A549 (cell line): ENCODE results near the gene ZSWIM7. TPM values are rescaled to one million over a fixed set of nuclear protein-coding genes. Genes with fewer than 3 reads are reported as not detected.

Source experiments
- ATAC-seq, 2 experiments: fragments of 200-7000 bp in 1 of 2; fragments of >200 bp in 1 of 2; cut with Nextera tagmentation in 1 of 2; cut with Tn5 transposase in 1 of 2; 3 replicates each; pipeline versions ENCODE4 v1.8.0 to v1.9.1; 2018 to 2020; ENCODE audit warnings: mild to moderate bottlenecking in 1 of 2, moderate library complexity in 1 of 2
- CTCF ChIA-PET: fragments of 300-600 bp; sonication (Branson Sonifier 250); formaldehyde crosslinking; extraction: SDS; loops from one replicate; lab custom pipeline; 2021; ENCODE audit warnings: antibody characterized with exemption, inconsistent platforms; lab: Yijun Ruan, JAX
- POLR2A ChIA-PET: fragments of 350-600 bp; formaldehyde crosslinking; extraction: SDS; loops from one replicate; lab custom pipeline; 2021; ENCODE audit warnings: antibody characterized with exemption, inconsistent platforms; lab: Yijun Ruan, JAX
- DNase-seq, 2 experiments: peaks; one replicate each; pipeline versions ENCODE4 v3.0.0 to v3.0.0-alpha.2; 2011 to 2016; ENCODE audit warnings: low read depth in 1 of 2, low spot score in 1 of 2
- FAIRE-seq: peaks from 2 replicates; lab custom pipeline; 2011; peaks lifted over from hg19 to GRCh38; lab: Jason Lieb, UNC
- H3K27ac ChIP-seq, 2 experiments: fragments of >200 bp; sonication (Bioruptor Twin); formaldehyde crosslinking; 3 replicates each; pipeline ENCODE4 v1.5.1; 2016 to 2017
- H3K4me1 ChIP-seq: fragments of >200 bp; sonication (Bioruptor Twin); formaldehyde crosslinking; 3 replicates; pipeline ENCODE4 v1.6.1; 2016
- H3K4me2 ChIP-seq: fragments of >200 bp; sonication (Bioruptor Twin); formaldehyde crosslinking; 3 replicates; pipeline ENCODE4 v1.6.1; 2016
- H3K4me3 ChIP-seq: fragments of >200 bp; sonication (Bioruptor Twin); formaldehyde crosslinking; 3 replicates; pipeline ENCODE4 v1.5.1; 2016
- H3K9me3 ChIP-seq: fragments of >200 bp; sonication (Bioruptor Twin); formaldehyde crosslinking; 3 replicates; pipeline ENCODE4 v1.6.1; 2016
- CBX2 ChIP-seq: fragments of 200-600 bp; sonication (generic); IDR thresholded peaks from 2 replicates; pipeline ENCODE4 v1.6.1; 2016; ENCODE audit warnings: low read depth, mild to moderate bottlenecking, borderline replicate concordance
- CBX8 ChIP-seq: fragments of 200-600 bp; sonication (generic); IDR thresholded peaks from 2 replicates; pipeline ENCODE4 v1.6.1; 2016
- CEBPB ChIP-seq, 2 experiments: fragments of >200 bp in 1 of 2; sonication (Bioruptor Twin) in 1 of 2; formaldehyde crosslinking in 1 of 2; IDR thresholded peaks; 2 replicates each; pipeline ENCODE4 v1.6.1; 2012 to 2016
- CTCF ChIP-seq: fragments of >200 bp; sonication (Bioruptor Twin); formaldehyde crosslinking; IDR thresholded peaks from 3 replicates; pipeline ENCODE4 v1.5.1; 2016
- EHF ChIP-seq: fragments of 250-450 bp; sonication (Bioruptor Pico); IDR thresholded peaks from 2 replicates; pipeline ENCODE4 v1.5.0; 2020; ENCODE audit warnings: mild to moderate bottlenecking
- ELK1 ChIP-seq: fragments of 150-350 bp; IDR thresholded peaks from 2 replicates; pipeline ENCODE4 v1.6.1; 2014; ENCODE audit warnings: low read depth, mild to moderate bottlenecking, low read length
- EP300 ChIP-seq, 2 experiments: fragments of >200 bp; sonication (Bioruptor Twin); formaldehyde crosslinking; IDR thresholded peaks; 2 replicates in 1 of 2; 3 replicates in 1 of 2; pipeline ENCODE4 v1.6.1; 2016 to 2017
- ESRRA ChIP-seq: fragments of 150-350 bp; IDR thresholded peaks from 2 replicates; pipeline ENCODE4 v1.6.1; 2014; ENCODE audit warnings: mild to moderate bottlenecking, low read length, borderline replicate concordance
- FOSL2 ChIP-seq, 2 experiments: fragments of 450-650 bp in 1 of 2; fragments of >200 bp in 1 of 2; sonication (Bioruptor Twin) in 1 of 2; formaldehyde crosslinking; IDR thresholded peaks; 2 replicates each; pipeline versions ENCODE4 v1.5.0 to v1.6.1; 2016 to 2020; ENCODE audit warnings: mild to moderate bottlenecking in 1 of 2, moderate library complexity in 1 of 2
- HDAC2 ChIP-seq: fragments of 200-600 bp; sonication (generic); IDR thresholded peaks from 2 replicates; pipeline ENCODE4 v1.6.1; 2016
- HEYL ChIP-seq: fragments of 250-450 bp; sonication (Bioruptor Pico); IDR thresholded peaks from 2 replicates; pipeline ENCODE4 v1.8.0; 2021; ENCODE audit warnings: mild to moderate bottlenecking, moderate library complexity
- HOXB13 ChIP-seq: fragments of 250-450 bp; sonication (Bioruptor Pico); IDR thresholded peaks from 2 replicates; pipeline ENCODE4 v1.5.0; 2020; ENCODE audit warnings: low read depth, mild to moderate bottlenecking, moderate library complexity
- HOXB5 ChIP-seq: fragments of 250-450 bp; sonication (Bioruptor Pico); IDR thresholded peaks from 2 replicates; pipeline ENCODE4 v1.5.0; 2020; ENCODE audit warnings: mild to moderate bottlenecking, moderate library complexity
- JUN ChIP-seq, 2 experiments: fragments of >200 bp; sonication (Bioruptor Twin); formaldehyde crosslinking; IDR thresholded peaks; 2 replicates in 1 of 2; 3 replicates in 1 of 2; pipeline ENCODE4 v1.6.1; 2016 to 2017
- KDM1A ChIP-seq: fragments of 200-600 bp; sonication (generic); IDR thresholded peaks from 2 replicates; pipeline ENCODE4 v1.6.1; 2016; ENCODE audit warnings: low read depth, mild to moderate bottlenecking
- KDM5A ChIP-seq: fragments of 200-600 bp; sonication (generic); IDR thresholded peaks from 2 replicates; pipeline ENCODE4 v1.6.1; 2016; ENCODE audit warnings: antibody characterized with exemption, mild to moderate bottlenecking
- MYC ChIP-seq: IDR thresholded peaks from 2 replicates; pipeline ENCODE4 v1.6.1; 2012; ENCODE audit warnings: mild to moderate bottlenecking, inconsistent platforms, low read length, improper control_type of control experiment, borderline replicate concordance
- NFE2L2 ChIP-seq: fragments of 150-350 bp; conservative IDR thresholded peaks from 2 replicates; pipeline ENCODE4 v1.6.1; 2014; ENCODE audit warnings: low read length
- NPAS2 ChIP-seq: fragments of 250-450 bp; sonication (Bioruptor Pico); IDR thresholded peaks from 2 replicates; pipeline ENCODE4 v1.8.0; 2022; ENCODE audit warnings: mild to moderate bottlenecking, moderate library complexity, borderline replicate concordance
- PBX3 ChIP-seq: IDR thresholded peaks from 2 replicates; pipeline ENCODE4 v1.6.1; 2012
- PHF8 ChIP-seq: fragments of 200-600 bp; sonication (generic); IDR thresholded peaks from 2 replicates; pipeline ENCODE4 v1.6.1; 2016; ENCODE audit warnings: low read depth, mild to moderate bottlenecking, antibody characterized with exemption, moderate library complexity, borderline replicate concordance
- POLR2A ChIP-seq: IDR thresholded peaks from 2 replicates; pipeline ENCODE4 v1.6.1; 2012; ENCODE audit warnings: mild to moderate bottlenecking, low read length
- POLR2AphosphoS2 ChIP-seq: conservative IDR thresholded peaks from 2 replicates; pipeline ENCODE4 v1.6.1; 2012; ENCODE audit warnings: low read length, improper control_type of control experiment, inconsistent platforms
- RNF2 ChIP-seq: fragments of 200-600 bp; sonication (generic); IDR thresholded peaks from 2 replicates; pipeline ENCODE4 v1.6.1; 2016; ENCODE audit warnings: low read depth, mild to moderate bottlenecking, antibody characterized with exemption, moderate library complexity, borderline replicate concordance
- SMC3 ChIP-seq: fragments of >200 bp; sonication (Bioruptor Twin); formaldehyde crosslinking; IDR thresholded peaks from 3 replicates; pipeline ENCODE4 v1.6.1; 2018; ENCODE audit warnings: inconsistent platforms
- SREBF2 ChIP-seq: fragments of 450-650 bp; IDR thresholded peaks from 2 replicates; pipeline ENCODE4 v1.6.1; 2014; ENCODE audit warnings: mild to moderate bottlenecking, moderate library complexity
- TFCP2L1 ChIP-seq: fragments of 250-450 bp; sonication (Bioruptor Pico); IDR thresholded peaks from 2 replicates; pipeline ENCODE4 v1.5.0; 2021; ENCODE audit warnings: mild to moderate bottlenecking
- USF2 ChIP-seq: fragments of 450-650 bp; IDR thresholded peaks from 2 replicates; pipeline ENCODE4 v1.6.1; 2014; ENCODE audit warnings: antibody characterized with exemption
- ZC3H11A ChIP-seq: fragments of 450-650 bp; IDR thresholded peaks from 2 replicates; pipeline ENCODE4 v1.6.1; 2014; ENCODE audit warnings: antibody characterized with exemption, mild to moderate bottlenecking
- ZNF302 ChIP-seq: fragments of 250-450 bp; sonication (Bioruptor Pico); IDR thresholded peaks from 2 replicates; pipeline ENCODE4 v1.9.0; 2021; ENCODE audit warnings: inconsistent platforms, mild to moderate bottlenecking, moderate library complexity
- ZSCAN20 ChIP-seq: fragments of 250-450 bp; sonication (Bioruptor Pico); IDR thresholded peaks from 2 replicates; pipeline ENCODE4 v1.8.0; 2022; ENCODE audit warnings: mild to moderate bottlenecking, moderate library complexity
- WGBS: methylation state at CpG from one replicate; pipeline ENCODE4 v1.1.6; 2017; ENCODE audit errors: missing lambda C conversion rate; 5-methylcytosine and 5-hydroxymethylcytosine counted together
- polyA plus RNA-seq, 4 experiments: library from polyadenylated mRNA; depleted of rRNA in 3 of 4; stranded (reverse); fragments of >200 nt; fragmentation: RNase III in 1 of 4; extraction: RNeasy Plus Mini Kit Qiagen cat#74134 plus additional on column Dnase treatment in 1 of 4; gene quantifications; 2 replicates in 3 of 4; 3 replicates in 1 of 4; pipeline ENCODE4 v1.2.3, GENCODE V29; 2011 to 2017

The ZSWIM7 gene
- polyA plus RNA-seq, 2 of the 4 experiments (the other 2 are of a cell fraction), result 60.0 to 65.5 TPM

GRCh38 chr17:15971882-15972281 is 27.6 kb downstream of the ZSWIM7 start:
- TF ChIP-seq EP300 (IDR thresholded peaks at IDR 0.05) (no peak), KDM5A (no peak), POLR2AphosphoS2 (no peak), CTCF (no peak), NPAS2 (CRISPR knock-in tag) (no peak), ELK1 (no peak), ESRRA (no peak), ZC3H11A (no peak), SREBF2 (no peak), CBX8 (no peak), PHF8 (no peak), NFE2L2 (no peak)
- no peak overlapping the region for H3K4me2 ChIP-seq
- ChIA-PET CTCF (no interaction called here), POLR2A (no interaction called here)
- no peaks in the 10 kb centered on the region for H3K9me3 ChIP-seq
- no peak overlapping the region for H3K4me3 ChIP-seq
- ATAC-seq (no peak), DNase-seq (no peak), FAIRE-seq (no peak)
- no peak overlapping the region for H3K27ac ChIP-seq
- peaks cover 6% of the 10 kb centered on the region for H3K4me1 ChIP-seq
- WGBS, result 93% methylated on average over 5 of the region's 5 CpGs

GRCh38 chr17:15971098-15971678 is 28.3 kb downstream of the ZSWIM7 start:
- H3K27ac ChIP-seq, result no peak overlapping the region
- no peak overlapping the region for H3K4me2 ChIP-seq
- H3K4me3 ChIP-seq, result no peak overlapping the region
- no peak for ATAC-seq
- H3K9me3 ChIP-seq, result no peaks in the 10 kb centered on the region
- 84% methylated on average over 5 of the region's 5 CpGs for WGBS
- CTCF ChIA-PET, result interaction anchor here (0.8 to 2.3 kb wide), 5 partner anchors 12 to 713 kb away, joined by 3 to 11 read pairs (median 5); partner anchors contain the start of gene ADORA2B
- no peak for FAIRE-seq
- H3K4me1 ChIP-seq, result peaks cover 13% of the 10 kb centered on the region
- POLR2A ChIA-PET, result interaction anchor here (1.2 kb wide), 1 partner anchor 21 kb away, joined by 3 read pairs; no protein-coding TSS in a partner anchor
- TF ChIP-seq EHF (CRISPR knock-in tag), result no peak
- no peak for TF ChIP-seq CEBPB (IDR thresholded peaks at IDR 0.05)
- no peak for DNase-seq

- H3K4me1 ChIP-seq, result peaks cover 19% of the 10 kb centered on the region
- no peak overlapping the region for H3K4me2 ChIP-seq
- no peak overlapping the region for H3K4me3 ChIP-seq
- ATAC-seq, result no peak
- POLR2A ChIA-PET, result interaction anchor here (1.2 kb wide), 1 partner anchor 21 kb away, joined by 3 read pairs; no protein-coding TSS in a partner anchor
- 92% methylated on average over 2 of the region's 2 CpGs for WGBS
- CTCF ChIA-PET, result interaction anchor here (0.5 to 2.3 kb wide), 6 partner anchors 11 to 712 kb away, joined by 3 to 11 read pairs (median 4); partner anchors contain the start of gene ADORA2B
- TF ChIP-seq NPAS2 (CRISPR knock-in tag) (no peak), KDM1A (no peak), USF2 (no peak), ZNF302 (no peak), CBX2 (no peak), RNF2 (no peak), HOXB5 (no peak), ZSCAN20 (CRISPR knock-in tag) (no peak), HDAC2 (no peak), JUN (IDR thresholded peaks at IDR 0.05) (no peak), HEYL (CRISPR knock-in tag) (no peak), HOXB13 (CRISPR knock-in tag) (no peak), SMC3 (no peak), PBX3 (no peak), TFCP2L1 (CRISPR knock-in tag) (no peak), MYC (no peak), FOSL2 (IDR thresholded peaks at IDR 0.05) (no peak), FOSL2 (CRISPR knock-in tag; IDR thresholded peaks at IDR 0.05) (no peak), POLR2A (no peak), CEBPB (IDR thresholded peaks at IDR 0.05) (no peak)
- no peak for FAIRE-seq
- no peaks in the 10 kb centered on the region for H3K9me3 ChIP-seq
- no peak for DNase-seq
- no peak overlapping the region for H3K27ac ChIP-seq
Measured at GRCh38 chr17:15970500-15970899, 29.0 kb downstream of the ZSWIM7 start.
